ENCODE measurements around the gene CDHR3. TPM values are rescaled to one million over a fixed set of nuclear protein-coding genes. Genes with fewer than 3 reads are reported as not detected.

The CDHR3 gene
- total and polyA plus RNA-seq, 4 donors = 1.0 to 10.5 (median 1.8) TPM

DNA sequence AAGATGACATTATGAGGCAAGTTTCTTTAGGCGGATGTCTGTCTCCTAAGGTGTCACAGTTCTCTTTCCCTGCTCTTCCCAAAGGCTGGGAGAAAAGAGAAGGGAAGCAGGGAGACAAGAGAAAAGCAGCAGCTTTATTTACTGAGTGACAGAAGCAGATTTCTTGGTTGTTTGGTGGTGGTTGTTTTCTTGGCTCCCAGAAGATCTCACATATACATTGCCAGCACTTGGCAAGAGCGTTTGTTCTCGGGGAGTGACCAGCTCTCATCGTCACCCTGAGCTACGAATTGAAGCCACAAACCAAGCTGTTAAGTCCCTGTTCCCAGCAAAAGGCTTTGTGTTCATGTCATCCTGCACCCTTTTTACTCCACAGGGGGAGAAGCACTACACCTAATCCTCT lies 11.4 kb downstream of the CDHR3 start:
- TF ChIP-seq, protein P1, sequence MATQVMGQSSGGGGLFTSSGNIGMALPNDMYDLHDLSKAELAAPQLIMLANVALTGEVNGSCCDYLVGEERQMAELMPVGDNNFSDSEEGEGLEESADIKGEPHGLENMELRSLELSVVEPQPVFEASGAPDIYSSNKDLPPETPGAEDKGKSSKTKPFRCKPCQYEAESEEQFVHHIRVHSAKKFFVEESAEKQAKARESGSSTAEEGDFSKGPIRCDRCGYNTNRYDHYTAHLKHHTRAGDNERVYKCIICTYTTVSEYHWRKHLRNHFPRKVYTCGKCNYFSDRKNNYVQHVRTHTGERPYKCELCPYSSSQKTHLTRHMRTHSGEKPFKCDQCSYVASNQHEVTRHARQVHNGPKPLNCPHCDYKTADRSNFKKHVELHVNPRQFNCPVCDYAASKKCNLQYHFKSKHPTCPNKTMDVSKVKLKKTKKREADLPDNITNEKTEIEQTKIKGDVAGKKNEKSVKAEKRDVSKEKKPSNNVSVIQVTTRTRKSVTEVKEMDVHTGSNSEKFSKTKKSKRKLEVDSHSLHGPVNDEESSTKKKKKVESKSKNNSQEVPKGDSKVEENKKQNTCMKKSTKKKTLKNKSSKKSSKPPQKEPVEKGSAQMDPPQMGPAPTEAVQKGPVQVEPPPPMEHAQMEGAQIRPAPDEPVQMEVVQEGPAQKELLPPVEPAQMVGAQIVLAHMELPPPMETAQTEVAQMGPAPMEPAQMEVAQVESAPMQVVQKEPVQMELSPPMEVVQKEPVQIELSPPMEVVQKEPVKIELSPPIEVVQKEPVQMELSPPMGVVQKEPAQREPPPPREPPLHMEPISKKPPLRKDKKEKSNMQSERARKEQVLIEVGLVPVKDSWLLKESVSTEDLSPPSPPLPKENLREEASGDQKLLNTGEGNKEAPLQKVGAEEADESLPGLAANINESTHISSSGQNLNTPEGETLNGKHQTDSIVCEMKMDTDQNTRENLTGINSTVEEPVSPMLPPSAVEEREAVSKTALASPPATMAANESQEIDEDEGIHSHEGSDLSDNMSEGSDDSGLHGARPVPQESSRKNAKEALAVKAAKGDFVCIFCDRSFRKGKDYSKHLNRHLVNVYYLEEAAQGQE (IDR thresholded peaks at IDR 0.05) = no peak
- no peak for TF ChIP-seq JUND (IDR thresholded peaks at IDR 0.05)
- TF ChIP-seq HNF4A (conservative IDR thresholded peaks at IDR 0.05) = no peak
- TF ChIP-seq TAF1 (conservative IDR thresholded peaks at IDR 0.05) = no peak
- TF ChIP-seq YY1 (IDR thresholded peaks at IDR 0.05) = no peak
- TF ChIP-seq, protein P2, sequence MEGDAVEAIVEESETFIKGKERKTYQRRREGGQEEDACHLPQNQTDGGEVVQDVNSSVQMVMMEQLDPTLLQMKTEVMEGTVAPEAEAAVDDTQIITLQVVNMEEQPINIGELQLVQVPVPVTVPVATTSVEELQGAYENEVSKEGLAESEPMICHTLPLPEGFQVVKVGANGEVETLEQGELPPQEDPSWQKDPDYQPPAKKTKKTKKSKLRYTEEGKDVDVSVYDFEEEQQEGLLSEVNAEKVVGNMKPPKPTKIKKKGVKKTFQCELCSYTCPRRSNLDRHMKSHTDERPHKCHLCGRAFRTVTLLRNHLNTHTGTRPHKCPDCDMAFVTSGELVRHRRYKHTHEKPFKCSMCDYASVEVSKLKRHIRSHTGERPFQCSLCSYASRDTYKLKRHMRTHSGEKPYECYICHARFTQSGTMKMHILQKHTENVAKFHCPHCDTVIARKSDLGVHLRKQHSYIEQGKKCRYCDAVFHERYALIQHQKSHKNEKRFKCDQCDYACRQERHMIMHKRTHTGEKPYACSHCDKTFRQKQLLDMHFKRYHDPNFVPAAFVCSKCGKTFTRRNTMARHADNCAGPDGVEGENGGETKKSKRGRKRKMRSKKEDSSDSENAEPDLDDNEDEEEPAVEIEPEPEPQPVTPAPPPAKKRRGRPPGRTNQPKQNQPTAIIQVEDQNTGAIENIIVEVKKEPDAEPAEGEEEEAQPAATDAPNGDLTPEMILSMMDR (IDR thresholded peaks at IDR 0.05; ENCODE audit: low read depth, low read length, missing input control) = no peak
- TF ChIP-seq SP1 (IDR thresholded peaks at IDR 0.05) = no peak
- TF ChIP-seq RAD21 (IDR thresholded peaks at IDR 0.05) = no peak
- TF ChIP-seq NR2F2 (IDR thresholded peaks at IDR 0.05) = no peak
- no peak for TF ChIP-seq EGR1 (IDR thresholded peaks at IDR 0.05; ENCODE audit: low read depth in 2 of 2)
- TF ChIP-seq FOXA2 (IDR thresholded peaks at IDR 0.05) = no peak
- TF ChIP-seq HNF4G (IDR thresholded peaks at IDR 0.05) = no peak
- TF ChIP-seq FOXA1 (IDR thresholded peaks at IDR 0.05) = no peak
- TF ChIP-seq, protein P3, sequence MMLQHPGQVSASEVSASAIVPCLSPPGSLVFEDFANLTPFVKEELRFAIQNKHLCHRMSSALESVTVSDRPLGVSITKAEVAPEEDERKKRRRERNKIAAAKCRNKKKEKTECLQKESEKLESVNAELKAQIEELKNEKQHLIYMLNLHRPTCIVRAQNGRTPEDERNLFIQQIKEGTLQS (IDR thresholded peaks at IDR 0.05) = no peak
- TF ChIP-seq, protein P4, sequence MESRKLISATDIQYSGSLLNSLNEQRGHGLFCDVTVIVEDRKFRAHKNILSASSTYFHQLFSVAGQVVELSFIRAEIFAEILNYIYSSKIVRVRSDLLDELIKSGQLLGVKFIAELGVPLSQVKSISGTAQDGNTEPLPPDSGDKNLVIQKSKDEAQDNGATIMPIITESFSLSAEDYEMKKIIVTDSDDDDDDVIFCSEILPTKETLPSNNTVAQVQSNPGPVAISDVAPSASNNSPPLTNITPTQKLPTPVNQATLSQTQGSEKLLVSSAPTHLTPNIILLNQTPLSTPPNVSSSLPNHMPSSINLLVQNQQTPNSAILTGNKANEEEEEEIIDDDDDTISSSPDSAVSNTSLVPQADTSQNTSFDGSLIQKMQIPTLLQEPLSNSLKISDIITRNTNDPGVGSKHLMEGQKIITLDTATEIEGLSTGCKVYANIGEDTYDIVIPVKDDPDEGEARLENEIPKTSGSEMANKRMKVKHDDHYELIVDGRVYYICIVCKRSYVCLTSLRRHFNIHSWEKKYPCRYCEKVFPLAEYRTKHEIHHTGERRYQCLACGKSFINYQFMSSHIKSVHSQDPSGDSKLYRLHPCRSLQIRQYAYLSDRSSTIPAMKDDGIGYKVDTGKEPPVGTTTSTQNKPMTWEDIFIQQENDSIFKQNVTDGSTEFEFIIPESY (IDR thresholded peaks at IDR 0.05) = no peak
- Histone ChIP-seq H3K4me1 (ENCODE audit: control insufficient read depth in 4 of 4, insufficient read depth in 4 of 4, low read length in 3 of 4) (no peaks in the 10 kb centered on the region), H3K27ac (ENCODE audit: low read depth in 1 of 2, low read length in 2 of 2) (no peak overlapping the region), H3K27me3 (ENCODE audit: control insufficient read depth in 4 of 4, insufficient read depth in 4 of 4, low read length in 3 of 4) (no peaks in the 10 kb centered on the region), H3K9ac (ENCODE audit: low read depth in 1 of 2, low read length in 2 of 2) (no peak overlapping the region), H3K36me3 (ENCODE audit: control insufficient read depth in 4 of 4, insufficient read depth in 3 of 4, low read depth in 1 of 4, low read length in 3 of 4) (no peaks in the 10 kb centered on the region), H3K9me3 (ENCODE audit: control insufficient read depth in 4 of 4, low read length in 3 of 4) (no peaks in the 10 kb centered on the region), H3K4me3 (ENCODE audit: low read depth in 1 of 3, low read length in 3 of 3) (no peak overlapping the region)
- whole genome bisulfite sequencing = 93% methylated on average over 5 of the region's 5 CpGs
- no peak for DNase-seq (ENCODE audit: low spot score)

DNA sequence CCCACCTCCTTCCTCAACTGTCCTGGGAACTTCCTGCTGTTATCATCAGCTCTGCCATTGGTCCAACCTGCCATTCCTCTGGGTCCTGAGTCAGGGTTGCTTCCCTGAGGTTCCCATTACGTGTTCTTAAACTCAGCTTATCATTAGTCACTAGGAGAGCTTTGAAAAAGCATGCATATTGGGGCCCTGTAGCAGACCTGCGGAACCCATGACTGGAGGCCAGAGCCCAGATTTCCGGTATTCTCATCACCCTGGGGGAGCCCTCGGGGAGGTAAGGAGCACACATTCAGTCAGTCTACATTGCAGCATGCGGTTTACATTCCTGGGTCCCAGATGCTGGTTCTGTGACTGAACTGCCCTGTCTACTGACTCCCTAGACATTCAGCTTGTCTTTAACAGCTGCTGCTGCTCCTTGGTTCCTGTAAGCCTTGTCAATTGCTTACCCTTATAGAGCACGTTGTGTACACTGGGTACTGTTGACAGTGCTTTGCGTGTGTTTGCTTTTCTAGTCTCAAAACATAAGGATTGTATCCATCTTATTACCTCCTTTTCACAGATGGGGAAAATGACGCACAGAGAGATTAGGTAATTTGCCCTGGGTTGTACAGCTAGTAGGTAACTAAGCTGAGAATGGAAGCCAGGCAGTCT lies 12.8 kb downstream of the CDHR3 start:
- Histone ChIP-seq H3K36me3 (ENCODE audit: control insufficient read depth in 4 of 4, insufficient read depth in 3 of 4, low read depth in 1 of 4, low read length in 3 of 4) (no peaks in the 10 kb centered on the region), H3K27me3 (ENCODE audit: control insufficient read depth in 4 of 4, insufficient read depth in 4 of 4, low read length in 3 of 4) (no peaks in the 10 kb centered on the region), H3K4me3 (ENCODE audit: low read depth in 1 of 3, low read length in 3 of 3) (no peak overlapping the region), H3K9ac (ENCODE audit: low read depth in 1 of 2, low read length in 2 of 2) (no peak overlapping the region), H3K27ac (ENCODE audit: low read depth in 1 of 2, low read length in 2 of 2) (no peak overlapping the region), H3K9me3 (ENCODE audit: control insufficient read depth in 4 of 4, low read length in 3 of 4) (no peaks in the 10 kb centered on the region), H3K4me1 (ENCODE audit: control insufficient read depth in 4 of 4, insufficient read depth in 4 of 4, low read length in 3 of 4) (no peaks in the 10 kb centered on the region)
- TF ChIP-seq JUND (IDR thresholded peaks at IDR 0.05) (no peak), GABPA (IDR thresholded peaks at IDR 0.05 in 1 of 2, conservative IDR thresholded peaks at IDR 0.05 in 1 of 2) (no peak)
- WGBS = 77% methylated on average over 8 of the region's 8 CpGs
- DNase-seq (ENCODE audit: low spot score) = no peak

Measured in liver (tissue), 9 donors.